Neuronal stem cell (in vitro differentiated cells): ENCODE results near the gene PSMB11.

Experiments used
- DNase-seq: peaks from one replicate; pipeline ENCODE4 v3.0.0-alpha.2; 2013; ENCODE audit warnings: low spot score
- H2AFZ ChIP-seq: one replicate; pipeline ENCODE4 v1.6.1; 2013; ENCODE audit warnings: mild to moderate bottlenecking, low read length, inconsistent platforms
- H2AK5ac ChIP-seq: 2 replicates; pipeline ENCODE4 v1.6.1; 2013; ENCODE audit warnings: low read depth, mild to moderate bottlenecking, inconsistent platforms, low read length, moderate library complexity, mixed read lengths
- H2BK120ac ChIP-seq: 2 replicates; pipeline ENCODE4 v1.6.1; 2013; ENCODE audit warnings: low read depth, mild to moderate bottlenecking, inconsistent platforms, low read length, moderate library complexity, mixed read lengths
- H2BK12ac ChIP-seq: one replicate; pipeline ENCODE4 v1.6.1; 2013; ENCODE audit warnings: low read length, inconsistent platforms
- H2BK15ac ChIP-seq: 2 replicates; pipeline ENCODE4 v1.6.1; 2013; ENCODE audit warnings: mild to moderate bottlenecking, low read length, inconsistent platforms, mixed read lengths
- H2BK5ac ChIP-seq: one replicate; pipeline ENCODE4 v1.6.1; 2013; ENCODE audit warnings: inconsistent platforms, mild to moderate bottlenecking, low read length, moderate library complexity
- H3K14ac ChIP-seq: one replicate; pipeline ENCODE4 v1.6.1; 2013; ENCODE audit warnings: low read length, inconsistent platforms
- H3K18ac ChIP-seq: 2 replicates; pipeline ENCODE4 v1.6.1; 2013; ENCODE audit warnings: low read length, inconsistent platforms
- H3K23ac ChIP-seq: 2 replicates; pipeline ENCODE4 v1.6.1; 2013; ENCODE audit warnings: low read depth, mild to moderate bottlenecking, mixed read lengths, low read length, inconsistent platforms; ENCODE audit not compliant: poor library complexity
- H3K27ac ChIP-seq: replicated peaks from 3 replicates; pipeline ENCODE4 v1.5.1; 2013; ENCODE audit warnings: low read length, inconsistent platforms
- H3K27me3 ChIP-seq, 3 experiments: 2 replicates each; pipeline ENCODE4 v1.6.1; 2013; ENCODE audit warnings: low read length in 3 of 3, mild to moderate bottlenecking in 2 of 3, inconsistent platforms in 1 of 3, low read depth in 1 of 3, mixed read lengths in 1 of 3, moderate library complexity in 1 of 3; ENCODE audit not compliant: control insufficient read depth in 3 of 3, insufficient read depth in 3 of 3
- H3K36me3 ChIP-seq, 2 donors: replicated peaks in 1 of 2; 2 replicates each; pipeline ENCODE4 v1.6.1; 2013; ENCODE audit warnings: low read length in 2 of 2; ENCODE audit not compliant: control insufficient read depth in 2 of 2, insufficient read depth in 2 of 2
- H3K4ac ChIP-seq: 2 replicates; pipeline ENCODE4 v1.6.1; 2013; ENCODE audit warnings: inconsistent platforms, mild to moderate bottlenecking, low read length, moderate library complexity
- H3K4me1 ChIP-seq, 2 donors: 1 replicate in 1 of 2; 2 replicates in 1 of 2; pipeline ENCODE4 v1.6.1; 2013; ENCODE audit warnings: low read length in 2 of 2, low read depth in 1 of 2; ENCODE audit not compliant: control insufficient read depth in 2 of 2, insufficient read depth in 1 of 2
- H3K4me2 ChIP-seq: one replicate; pipeline ENCODE4 v1.6.1; 2013; ENCODE audit warnings: mild to moderate bottlenecking, low read length, inconsistent platforms; ENCODE audit not compliant: insufficient read depth, poor library complexity, severe bottlenecking
- H3K4me3 ChIP-seq, 2 donors: 2 replicates each; pipeline ENCODE4 v1.5.1; 2013; ENCODE audit warnings: low read length in 2 of 2, mild to moderate bottlenecking in 2 of 2, inconsistent platforms in 1 of 2, moderate library complexity in 1 of 2
- H3K79me1 ChIP-seq: one replicate; pipeline ENCODE4 v1.6.1; 2013; ENCODE audit warnings: low read depth, mild to moderate bottlenecking, inconsistent platforms, low read length, moderate library complexity
- H3K9ac ChIP-seq: one replicate; pipeline ENCODE4 v1.6.1; 2013; ENCODE audit warnings: mild to moderate bottlenecking, low read depth, low read length, inconsistent platforms; ENCODE audit not compliant: poor library complexity
- H3K9me3 ChIP-seq, 2 donors: replicated peaks in 1 of 2; 2 replicates each; pipeline versions ENCODE3 to v1.6.1; 2013; ENCODE audit warnings: low read length in 2 of 2, mild to moderate bottlenecking in 2 of 2, inconsistent platforms in 1 of 2, low read depth in 1 of 2, mixed read lengths in 1 of 2, moderate library complexity in 1 of 2; ENCODE audit not compliant: control insufficient read depth in 2 of 2, insufficient read depth in 1 of 2
- H4K8ac ChIP-seq: one replicate; pipeline ENCODE4 v1.6.1; 2013; ENCODE audit warnings: low read depth, mild to moderate bottlenecking, inconsistent platforms, low read length, moderate library complexity
- H4K91ac ChIP-seq: one replicate; pipeline ENCODE4 v1.6.1; 2013; ENCODE audit warnings: low read length, low read depth, mild to moderate bottlenecking, inconsistent platforms; ENCODE audit not compliant: poor library complexity
- WGBS, 2 donors: extraction: QIAGEN DNeasy Blood & Tissue Kit; methylation state at CpG; one replicate each; pipeline ENCODE4 v1.1.7; 2013; ENCODE audit warnings: missing lambda C conversion rate in 2 of 2, mixed read lengths in 1 of 2; ENCODE audit not compliant: insufficient read length in 2 of 2, insufficient replicate concordance in 1 of 2; ENCODE audit errors: extremely low coverage in 2 of 2; 5-methylcytosine and 5-hydroxymethylcytosine counted together

Gene PSMB11

GRCh38 chr14:23043754-23044153 is 1.7 kb downstream of the PSMB11 start:
- no peak overlapping the region for H3K23ac ChIP-seq
- no peak for DNase-seq
- H2BK12ac ChIP-seq = no peak overlapping the region
- H4K8ac ChIP-seq = no peak overlapping the region
- no peak overlapping the region for H3K4me3 ChIP-seq
- H2BK15ac ChIP-seq = no peak overlapping the region
- peaks cover 1 to 6% of the 10 kb centered on the region in 2 donors for H3K9me3 ChIP-seq
- H3K14ac ChIP-seq = peak overlapping the region; percentile 57
- peaks cover 3% of the 10 kb centered on the region for H3K79me1 ChIP-seq
- H3K4me1 ChIP-seq = peaks cover 5 to 6% of the 10 kb centered on the region in 2 donors
- peak overlapping the region; percentile 46 for H3K18ac ChIP-seq
- no CpG with 5 or more reads among the region's 3 CpGs for WGBS, 2 donors
- H3K4me2 ChIP-seq = no peak overlapping the region
- peaks cover 6 to 12% of the 10 kb centered on the region in 2 donors for H3K36me3 ChIP-seq
- H3K9ac ChIP-seq = peak overlapping the region; percentile 36
- H2BK120ac ChIP-seq = no peak overlapping the region
- no peak overlapping the region for H3K27ac ChIP-seq
- no peak overlapping the region for H2AK5ac ChIP-seq
- H4K91ac ChIP-seq = peak overlapping the region; percentile 46
- no peak overlapping the region for H3K4ac ChIP-seq
- no peak overlapping the region for H2BK5ac ChIP-seq
- no peaks in the 10 kb centered on the region for H3K27me3 ChIP-seq
- H2AFZ ChIP-seq = peak overlapping the region; percentile 90

GRCh38 chr14:23044840-23045239 is 2.8 kb downstream of the PSMB11 start:
- Histone ChIP-seq H3K9ac (no peak overlapping the region), H2BK15ac (no peak overlapping the region), H3K36me3 (peaks cover 16 to 23% of the 10 kb centered on the region in 2 donors), H3K4ac (no peak overlapping the region), H2AFZ (no peak overlapping the region), H3K27ac (no peak overlapping the region), H3K18ac (peak overlapping the region; percentile 46), H3K9me3 (peaks cover 4 to 9% of the 10 kb centered on the region in 2 donors), H3K4me1 (peaks cover 5 to 6% of the 10 kb centered on the region in 2 donors), H3K4me3 (no peak overlapping the region), H2AK5ac (peak overlapping the region; percentile 4), H2BK120ac (no peak overlapping the region), H3K23ac (no peak overlapping the region), H2BK5ac (no peak overlapping the region), H4K91ac (no peak overlapping the region), H3K4me2 (no peak overlapping the region), H4K8ac (no peak overlapping the region), H2BK12ac (no peak overlapping the region), H3K27me3 (no peaks in the 10 kb centered on the region), H3K79me1 (peaks cover 3% of the 10 kb centered on the region), H3K14ac (no peak overlapping the region)
- no peak for DNase-seq
- no CpG with 5 or more reads among the region's 8 CpGs for WGBS, 2 donors

GRCh38 chr14:23045419-23046357 is 3.7 kb downstream of the PSMB11 start:
- no peak overlapping the region for H3K4me2 ChIP-seq
- H2BK15ac ChIP-seq = peak overlapping the region; percentile 49
- H4K8ac ChIP-seq = no peak overlapping the region
- no peak overlapping the region for H2BK5ac ChIP-seq
- peak overlapping the region; percentile 67 for H2BK120ac ChIP-seq
- no peak overlapping the region for H3K4ac ChIP-seq
- peaks cover 3% of the 10 kb centered on the region for H3K79me1 ChIP-seq
- H2AK5ac ChIP-seq = no peak overlapping the region
- no peak overlapping the region for H3K18ac ChIP-seq
- DNase-seq = no peak
- H3K14ac ChIP-seq = no peak overlapping the region
- H3K4me1 ChIP-seq = peaks cover 5 to 6% of the 10 kb centered on the region in 2 donors
- H3K9ac ChIP-seq = no peak overlapping the region
- no peak overlapping the region for H3K4me3 ChIP-seq
- no peak overlapping the region for H3K27ac ChIP-seq
- no peak overlapping the region for H2AFZ ChIP-seq
- H3K27me3 ChIP-seq = no peaks in the 10 kb centered on the region
- H3K9me3 ChIP-seq = peaks cover 4 to 9% of the 10 kb centered on the region in 2 donors
- peaks cover 20 to 32% of the 10 kb centered on the region in 2 donors for H3K36me3 ChIP-seq
- peak overlapping the region; percentile 3 for H3K23ac ChIP-seq
- no CpG with 5 or more reads among the region's 13 CpGs for WGBS, 2 donors
- no peak overlapping the region for H4K91ac ChIP-seq
- no peak overlapping the region for H2BK12ac ChIP-seq

- no peak overlapping the region for H3K4me3 ChIP-seq
- H3K4me1 ChIP-seq = peaks cover 5 to 6% of the 10 kb centered on the region in 2 donors
- H4K8ac ChIP-seq = no peak overlapping the region
- peaks cover 3% of the 10 kb centered on the region for H3K79me1 ChIP-seq
- H3K27ac ChIP-seq = no peak overlapping the region
- H3K14ac ChIP-seq = no peak overlapping the region
- no peak overlapping the region for H2BK15ac ChIP-seq
- peak overlapping the region; percentile 20 for H2AK5ac ChIP-seq
- no peak overlapping the region for H2AFZ ChIP-seq
- H3K18ac ChIP-seq = peak overlapping the region; percentile 27
- H3K4me2 ChIP-seq = no peak overlapping the region
- no peak overlapping the region for H4K91ac ChIP-seq
- no peak overlapping the region for H2BK12ac ChIP-seq
- peak overlapping the region; percentile 9 for H3K23ac ChIP-seq
- H3K4ac ChIP-seq = no peak overlapping the region
- H2BK120ac ChIP-seq = no peak overlapping the region
- no peak for DNase-seq
- peaks cover 22 to 46% of the 10 kb centered on the region in 2 donors for H3K36me3 ChIP-seq
- no peak overlapping the region for H3K9ac ChIP-seq
- peaks cover 4 to 9% of the 10 kb centered on the region in 2 donors for H3K9me3 ChIP-seq
- H3K27me3 ChIP-seq = no peaks in the 10 kb centered on the region
- WGBS, 2 donors = no CpG with 5 or more reads among the region's 6 CpGs
- H2BK5ac ChIP-seq = no peak overlapping the region
These were observed 5.1 kb downstream of the PSMB11 start for GRCh38 chr14:23047034-23047634.
